Subcutaneous adipose tissue (tissue), 4 donors: ENCODE data around the gene ZKSCAN2. TPM values are rescaled to one million over a fixed set of nuclear protein-coding genes. Genes with fewer than 3 reads are reported as not detected.

Experiments
- total RNA-seq, 4 donors: library from RNA; depleted of rRNA; stranded (reverse); fragments of >200 nt; gene quantifications; one replicate each; pipeline ENCODE4 v1.1.0, GENCODE V29; 2016
- TF ChIP-seq, protein P1 (sequence below): fragments of 450-650 bp; IDR thresholded peaks from one replicate; pipeline ENCODE4 v1.5.1; 2016; ENCODE audit warnings: low read depth, mild to moderate bottlenecking, control low read depth, antibody characterized with exemption, moderate library complexity

Gene ZKSCAN2
- 1 to 10 TPM; 3.2 to 6.2 (median 4.2) TPM for total RNA-seq

DNA sequence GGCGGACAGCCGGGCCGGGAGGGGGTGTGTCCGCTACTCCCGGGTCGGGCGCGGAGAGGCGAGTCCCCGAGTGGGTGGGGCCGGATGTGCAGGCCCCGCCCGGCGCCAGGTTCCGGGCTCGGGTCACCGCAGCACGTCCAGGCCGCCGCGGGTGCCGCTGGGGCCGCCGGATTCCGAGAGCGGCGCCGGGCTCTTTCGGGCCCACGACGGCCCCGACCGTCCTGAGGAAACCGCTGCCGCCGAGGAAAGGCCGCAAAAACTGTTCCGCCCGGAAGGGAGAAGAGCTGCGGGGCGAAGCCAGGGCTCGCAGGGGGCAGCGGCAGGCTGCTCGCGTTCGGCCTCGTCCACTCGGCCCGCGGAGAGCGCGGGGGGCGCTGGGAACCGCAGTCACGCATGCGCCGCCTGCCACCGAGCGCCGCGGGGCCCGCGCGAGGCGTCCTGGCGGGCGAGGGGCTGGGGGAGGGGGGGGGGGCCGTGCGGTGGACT lies at the start of gene ZKSCAN2:
ZKSCAN2 (minus strand) TSS at position 376 of the 486 bp plus-strand sequence. CDS start 718 bp downstream, outside the sequence.
- TF ChIP-seq, protein P1, sequence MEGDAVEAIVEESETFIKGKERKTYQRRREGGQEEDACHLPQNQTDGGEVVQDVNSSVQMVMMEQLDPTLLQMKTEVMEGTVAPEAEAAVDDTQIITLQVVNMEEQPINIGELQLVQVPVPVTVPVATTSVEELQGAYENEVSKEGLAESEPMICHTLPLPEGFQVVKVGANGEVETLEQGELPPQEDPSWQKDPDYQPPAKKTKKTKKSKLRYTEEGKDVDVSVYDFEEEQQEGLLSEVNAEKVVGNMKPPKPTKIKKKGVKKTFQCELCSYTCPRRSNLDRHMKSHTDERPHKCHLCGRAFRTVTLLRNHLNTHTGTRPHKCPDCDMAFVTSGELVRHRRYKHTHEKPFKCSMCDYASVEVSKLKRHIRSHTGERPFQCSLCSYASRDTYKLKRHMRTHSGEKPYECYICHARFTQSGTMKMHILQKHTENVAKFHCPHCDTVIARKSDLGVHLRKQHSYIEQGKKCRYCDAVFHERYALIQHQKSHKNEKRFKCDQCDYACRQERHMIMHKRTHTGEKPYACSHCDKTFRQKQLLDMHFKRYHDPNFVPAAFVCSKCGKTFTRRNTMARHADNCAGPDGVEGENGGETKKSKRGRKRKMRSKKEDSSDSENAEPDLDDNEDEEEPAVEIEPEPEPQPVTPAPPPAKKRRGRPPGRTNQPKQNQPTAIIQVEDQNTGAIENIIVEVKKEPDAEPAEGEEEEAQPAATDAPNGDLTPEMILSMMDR = no peak

DNA sequence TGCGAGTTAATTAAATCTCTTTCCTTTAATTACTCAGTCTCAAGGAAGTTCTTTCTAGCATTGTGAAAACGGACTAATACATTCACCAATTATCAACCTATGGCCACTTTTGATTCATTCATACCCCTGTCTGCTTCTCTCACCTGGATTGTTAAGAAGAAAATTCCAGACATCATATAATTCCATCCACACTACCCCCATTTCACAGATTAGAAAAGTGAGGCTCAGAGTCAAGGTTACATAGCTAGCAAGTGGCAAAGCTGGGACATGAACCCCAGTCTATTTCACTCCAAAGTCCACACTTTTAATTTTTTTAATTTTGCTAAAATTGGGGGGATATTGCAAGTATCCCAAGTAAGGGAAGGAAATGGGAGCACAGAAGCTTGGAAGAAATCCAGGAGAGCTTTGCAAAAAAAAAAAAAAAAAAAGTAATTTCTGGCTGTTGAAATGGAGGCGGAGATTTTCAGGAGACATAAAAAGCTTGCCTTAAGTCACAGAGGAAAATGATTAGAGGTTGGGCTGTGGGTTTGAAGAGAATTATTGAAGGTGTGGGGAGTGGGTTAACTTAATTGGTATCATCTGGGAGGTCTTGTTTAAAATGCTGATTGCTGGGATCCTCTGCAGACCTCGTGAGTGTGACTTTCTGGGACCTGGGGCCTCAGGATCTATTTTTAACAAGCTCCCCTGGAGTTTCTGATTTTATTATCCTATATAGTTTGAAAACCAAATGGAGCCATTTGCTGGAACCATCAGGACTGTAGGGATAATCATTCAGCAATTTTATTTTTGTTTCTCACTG lies 42.3 kb upstream of the ZKSCAN2 start:
- TF ChIP-seq, protein P1 = no peak

DNA sequence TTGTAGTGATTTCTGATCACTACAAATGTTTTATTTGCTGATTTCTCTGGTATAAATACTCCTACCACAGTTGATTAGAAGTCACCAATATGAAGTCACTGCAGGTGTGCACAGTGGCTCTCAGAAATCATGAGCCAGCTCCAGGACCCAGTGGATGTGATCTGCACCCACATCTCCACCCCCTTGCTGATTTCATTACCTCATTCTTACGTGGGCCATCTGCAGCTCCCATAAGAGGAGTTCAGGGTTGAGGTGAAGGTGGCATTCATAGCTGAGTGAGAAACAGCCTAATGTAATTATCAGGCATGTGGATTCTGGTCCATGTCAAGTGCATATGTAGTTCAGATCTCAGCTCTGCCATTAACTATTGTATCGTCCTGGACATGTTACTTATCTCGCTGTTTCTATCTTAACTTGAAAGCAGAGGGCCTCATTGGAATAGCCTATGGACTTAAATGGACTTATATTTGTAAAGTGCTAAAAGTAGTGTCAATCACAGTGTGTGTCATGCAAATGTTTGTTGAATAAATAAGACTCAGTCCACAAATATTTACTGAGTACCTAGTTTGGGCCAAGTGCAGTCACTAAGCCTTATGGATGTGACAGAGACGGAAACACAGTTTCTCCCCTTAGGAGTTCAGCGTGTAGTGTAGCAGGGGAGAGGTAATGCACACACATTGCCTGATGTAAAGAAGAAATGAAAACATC lies 40.7 kb upstream of the ZKSCAN2 start:
- TF ChIP-seq, protein P1 = no peak

DNA sequence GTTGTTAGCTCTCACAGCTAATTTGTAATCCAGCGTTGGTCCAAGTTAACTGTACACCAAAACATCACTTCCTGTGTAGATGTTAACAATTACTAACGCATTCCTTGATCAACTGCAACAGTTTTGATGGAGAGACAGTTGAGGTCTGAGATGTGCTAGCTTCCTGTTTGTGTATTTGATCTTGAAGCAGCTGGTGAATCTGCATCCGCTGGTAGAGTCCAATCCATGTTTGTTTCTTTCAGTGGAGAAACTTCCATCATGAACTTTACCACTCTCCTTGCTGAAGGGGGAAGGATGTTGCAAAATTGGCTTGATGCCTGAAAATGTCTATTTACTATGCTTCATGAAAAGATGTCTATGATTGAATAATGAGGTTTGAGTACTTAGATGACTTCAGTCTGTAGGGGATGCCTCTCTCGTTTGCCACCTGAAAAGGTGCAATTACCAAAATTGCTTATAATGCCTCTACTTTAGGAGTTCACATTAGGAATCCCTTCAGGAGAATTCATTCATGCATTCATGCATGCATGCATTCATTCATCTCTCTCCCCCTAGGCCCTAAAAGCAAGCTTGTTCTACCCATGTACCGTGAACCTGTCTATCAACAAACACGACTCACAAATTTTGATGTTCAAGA lies 39.6 kb upstream of the ZKSCAN2 start:
- TF ChIP-seq, protein P1 = no peak

DNA sequence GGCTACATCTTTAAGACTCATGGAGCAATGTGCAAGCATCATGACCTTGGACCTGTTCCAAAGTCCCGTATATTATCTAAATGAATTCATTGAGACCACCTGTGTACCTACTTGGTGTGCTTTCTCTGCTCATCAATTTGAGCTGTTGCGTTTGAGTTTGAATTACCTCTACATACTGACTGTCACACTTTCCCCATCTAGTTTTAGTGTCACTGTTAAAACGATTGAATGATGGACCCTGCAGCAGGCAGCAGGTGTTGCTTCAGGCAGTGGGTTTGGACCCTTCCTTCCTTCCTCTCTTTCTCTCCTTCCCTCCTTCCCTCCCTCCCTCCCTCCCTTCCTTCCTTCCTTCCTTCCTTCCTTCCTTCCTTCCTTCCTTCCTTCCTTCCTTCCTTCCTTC lies 33.9 kb upstream of the ZKSCAN2 start:
- TF ChIP-seq, protein P1 = no peak

DNA sequence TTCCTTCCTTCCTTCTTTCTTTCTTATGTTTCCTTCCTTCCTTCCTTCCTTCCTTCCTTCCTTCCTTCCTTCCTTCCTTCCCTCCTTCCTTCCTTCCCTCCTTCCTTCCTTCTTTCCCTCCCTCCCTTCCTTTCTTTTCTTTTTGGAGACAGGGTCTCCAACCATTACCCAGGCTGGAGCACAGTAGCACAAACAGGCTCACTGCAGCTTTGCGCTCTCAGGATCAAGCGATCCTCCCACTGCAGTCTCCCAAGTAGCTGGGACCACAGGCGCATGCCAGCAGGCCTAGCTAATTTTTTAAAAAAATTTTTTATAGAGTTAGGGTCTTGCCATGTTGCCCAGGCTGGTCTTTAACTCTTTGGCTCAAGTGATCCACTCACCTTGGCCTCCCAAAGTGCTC lies 31.8 kb upstream of the ZKSCAN2 start:
- TF ChIP-seq, protein P1 = no peak

DNA sequence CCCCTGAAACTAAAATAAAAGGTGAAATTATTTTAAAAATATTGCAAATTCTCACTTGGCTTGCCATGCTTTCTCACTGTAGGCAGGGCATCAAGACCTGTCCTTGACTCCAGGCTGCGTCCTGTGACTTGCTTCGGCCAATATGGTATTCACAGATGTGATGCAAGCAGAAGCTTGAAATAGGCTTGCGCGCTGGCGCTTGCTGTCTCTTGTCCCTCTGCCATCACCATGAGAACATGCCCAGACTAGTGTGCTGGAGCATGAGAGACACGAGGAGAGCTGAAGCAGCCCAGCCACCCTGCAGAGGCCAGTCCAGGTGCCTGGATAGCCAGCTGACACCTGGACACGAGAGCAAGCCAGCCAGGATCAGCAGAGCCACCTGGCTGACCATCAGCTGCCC lies 21.8 kb upstream of the ZKSCAN2 start:
- TF ChIP-seq, protein P1 = no peak
